Measurements from ENCODE around the gene OPCML. TPM values are rescaled to one million over a fixed set of nuclear protein-coding genes. Genes with fewer than 3 reads are reported as not detected.

The OPCML gene
- total RNA-seq, 1 donor from 2014 or later = 2.7 TPM

- H3K27ac Mint-ChIP-seq (ENCODE audit: unreplicated experiment) = no peak overlapping the region
- no peak for DNase-seq (ENCODE audit: low spot score)
- no peaks in the 10 kb centered on the region for H3K4me1 Mint-ChIP-seq (ENCODE audit: low read depth)
- no peak for TF ChIP-seq CTCF (IDR thresholded peaks at IDR 0.05)
- no peaks in the 10 kb centered on the region for H3K27me3 Mint-ChIP-seq (ENCODE audit: low read depth)
- no peaks in the 10 kb centered on the region for H3K9me3 Mint-ChIP-seq (ENCODE audit: low read depth)
- H3K36me3 Mint-ChIP-seq (ENCODE audit: low read depth) = no peaks in the 10 kb centered on the region
- no peak overlapping the region for H3K4me3 Mint-ChIP-seq (ENCODE audit: unreplicated experiment)
Measured at GRCh38 chr11:132595711-132596134, 936.6 kb downstream of the OPCML start.

GRCh38 chr11:132595246-132595645, 937.1 kb downstream of the OPCML start:
- no peak overlapping the region for H3K27ac Mint-ChIP-seq (ENCODE audit: unreplicated experiment)
- H3K9me3 Mint-ChIP-seq (ENCODE audit: low read depth) = no peaks in the 10 kb centered on the region
- no peaks in the 10 kb centered on the region for H3K36me3 Mint-ChIP-seq (ENCODE audit: low read depth)
- no peak for DNase-seq (ENCODE audit: low spot score)
- H3K4me3 Mint-ChIP-seq (ENCODE audit: unreplicated experiment) = no peak overlapping the region
- no peaks in the 10 kb centered on the region for H3K4me1 Mint-ChIP-seq (ENCODE audit: low read depth)
- no peaks in the 10 kb centered on the region for H3K27me3 Mint-ChIP-seq (ENCODE audit: low read depth)
- no peak for TF ChIP-seq CTCF (IDR thresholded peaks at IDR 0.05)

GRCh38 chr11:132590986-132591385, 941.3 kb downstream of the OPCML start:
- H3K27ac Mint-ChIP-seq (ENCODE audit: unreplicated experiment) = no peak overlapping the region
- H3K4me1 Mint-ChIP-seq (ENCODE audit: low read depth) = no peaks in the 10 kb centered on the region
- DNase-seq (ENCODE audit: low spot score) = no peak
- no peaks in the 10 kb centered on the region for H3K36me3 Mint-ChIP-seq (ENCODE audit: low read depth)
- H3K27me3 Mint-ChIP-seq (ENCODE audit: low read depth) = no peaks in the 10 kb centered on the region
- H3K4me3 Mint-ChIP-seq (ENCODE audit: unreplicated experiment) = no peak overlapping the region
- TF ChIP-seq CTCF (IDR thresholded peaks at IDR 0.05) = no peak
- no peaks in the 10 kb centered on the region for H3K9me3 Mint-ChIP-seq (ENCODE audit: low read depth)

GRCh38 chr11:132590554-132590953, 941.7 kb downstream of the OPCML start:
- DNase-seq (ENCODE audit: low spot score) = no peak
- Mint-ChIP-seq H3K27me3 (ENCODE audit: low read depth) (no peaks in the 10 kb centered on the region), H3K4me1 (ENCODE audit: low read depth) (no peaks in the 10 kb centered on the region), H3K9me3 (ENCODE audit: low read depth) (no peaks in the 10 kb centered on the region), H3K4me3 (ENCODE audit: unreplicated experiment) (no peak overlapping the region), H3K27ac (ENCODE audit: unreplicated experiment) (no peak overlapping the region), H3K36me3 (ENCODE audit: low read depth) (no peaks in the 10 kb centered on the region)
- TF ChIP-seq CTCF (IDR thresholded peaks at IDR 0.05) = no peak

- DNase-seq (ENCODE audit: low spot score) = no peak
- no peaks in the 10 kb centered on the region for H3K9me3 Mint-ChIP-seq (ENCODE audit: low read depth)
- H3K4me3 Mint-ChIP-seq (ENCODE audit: unreplicated experiment) = no peak overlapping the region
- no peaks in the 10 kb centered on the region for H3K4me1 Mint-ChIP-seq (ENCODE audit: low read depth)
- TF ChIP-seq CTCF (IDR thresholded peaks at IDR 0.05) = no peak
- no peaks in the 10 kb centered on the region for H3K36me3 Mint-ChIP-seq (ENCODE audit: low read depth)
- H3K27ac Mint-ChIP-seq (ENCODE audit: unreplicated experiment) = no peak overlapping the region
- H3K27me3 Mint-ChIP-seq (ENCODE audit: low read depth) = no peaks in the 10 kb centered on the region
Measured at GRCh38 chr11:132589791-132590190, 942.5 kb downstream of the OPCML start.
